ENCODE data around the gene LUZP2. TPM values are rescaled to one million over a fixed set of nuclear protein-coding genes. Genes with fewer than 3 reads are reported as not detected.
"Not testable (repeated sequence)": the region's sequence is repeated elsewhere in the genome, so short reads cannot be mapped to it uniquely, and the experiment has no call there.

The LUZP2 gene
- total RNA-seq, 2 donors from 2014 or later = 0.28 to 4.1 TPM

- no peak overlapping the region for H3K4me3 ChIP-seq
- H3K4me1 ChIP-seq (replicated peaks) = no peaks in the 10 kb centered on the region
- intact Hi-C loops (cut with DNase I) = no loop called here
- no peaks in the 10 kb centered on the region for H3K27me3 ChIP-seq (replicated peaks; ENCODE audit: insufficient read depth)
- no peaks in the 10 kb centered on the region for H3K36me3 ChIP-seq
- H3K27ac ChIP-seq = no peak overlapping the region
- TF ChIP-seq POLR2A (IDR thresholded peaks at IDR 0.05) = no peak
- no peak for DNase-seq (ENCODE audit: low spot score)
- H3K9me3 ChIP-seq = no peaks in the 10 kb centered on the region
Observed at GRCh38 chr11:24872651-24873311, 375.9 kb downstream of the LUZP2 start.

GRCh38 chr11:24880962-24881361 is 384.1 kb downstream of the LUZP2 start:
- intact Hi-C loops (cut with DNase I) = no loop called here
- DNase-seq (ENCODE audit: low spot score) = no peak
- 42% methylated on average over 1 of the region's 1 CpG for WGBS
- TF ChIP-seq CTCF (IDR thresholded peaks at IDR 0.05) = no peak
- no peak for TF ChIP-seq POLR2AphosphoS5 (IDR thresholded peaks at IDR 0.05)
- no peak for TF ChIP-seq POLR2A (IDR thresholded peaks at IDR 0.05)
- Histone ChIP-seq H3K4me3 (no peak overlapping the region), H3K27ac (no peak overlapping the region), H3K27me3 (replicated peaks; ENCODE audit: insufficient read depth) (no peaks in the 10 kb centered on the region), H3K4me1 (replicated peaks) (no peaks in the 10 kb centered on the region), H3K36me3 (no peaks in the 10 kb centered on the region), H3K9me3 (no peaks in the 10 kb centered on the region)

GRCh38 chr11:24885580-24886173 is 388.8 kb downstream of the LUZP2 start:
- no peak for DNase-seq (ENCODE audit: low spot score)
- H3K27me3 ChIP-seq (replicated peaks; ENCODE audit: insufficient read depth) = no peaks in the 10 kb centered on the region
- H3K36me3 ChIP-seq = no peaks in the 10 kb centered on the region
- no peaks in the 10 kb centered on the region for H3K9me3 ChIP-seq
- 22% methylated on average over 4 of the region's 4 CpGs for WGBS
- no peak overlapping the region for H3K27ac ChIP-seq
- H3K4me1 ChIP-seq (replicated peaks) = no peaks in the 10 kb centered on the region
- H3K4me3 ChIP-seq = no peak overlapping the region
- no peak for TF ChIP-seq POLR2AphosphoS5 (IDR thresholded peaks at IDR 0.05)
- TF ChIP-seq CTCF (IDR thresholded peaks at IDR 0.05) = peak in 1 of 4 experiments; percentile 8
- intact Hi-C loops (cut with DNase I) = no loop called here

- H3K4me3 ChIP-seq = no peak overlapping the region
- 60% methylated on average over 4 of the region's 4 CpGs for WGBS
- no peaks in the 10 kb centered on the region for H3K36me3 ChIP-seq
- H3K4me1 ChIP-seq (replicated peaks) = no peaks in the 10 kb centered on the region
- H3K9me3 ChIP-seq = no peaks in the 10 kb centered on the region
- TF ChIP-seq CTCF (IDR thresholded peaks at IDR 0.05) (no peak), POLR2AphosphoS5 (IDR thresholded peaks at IDR 0.05) (no peak), POLR2A (IDR thresholded peaks at IDR 0.05) (no peak)
- no peak overlapping the region for H3K27ac ChIP-seq
- H3K27me3 ChIP-seq (replicated peaks; ENCODE audit: insufficient read depth) = no peaks in the 10 kb centered on the region
- intact Hi-C loops (cut with DNase I) = no loop called here
- DNase-seq (ENCODE audit: low spot score) = no peak
Observed at GRCh38 chr11:24886880-24887619, 390.2 kb downstream of the LUZP2 start.

- no peaks in the 10 kb centered on the region for H3K36me3 ChIP-seq
- no peak overlapping the region for H3K27ac ChIP-seq
- no peaks in the 10 kb centered on the region for H3K9me3 ChIP-seq
- 93% methylated on average over 1 of the region's 1 CpG for WGBS
- H3K4me3 ChIP-seq = no peak overlapping the region
- intact Hi-C loops (cut with DNase I) = no loop called here
- TF ChIP-seq POLR2A (IDR thresholded peaks at IDR 0.05) = no peak
- no peak for TF ChIP-seq CTCF (IDR thresholded peaks at IDR 0.05)
- TF ChIP-seq POLR2AphosphoS5 (IDR thresholded peaks at IDR 0.05) = no peak
- H3K27me3 ChIP-seq (replicated peaks; ENCODE audit: insufficient read depth) = no peaks in the 10 kb centered on the region
- no peak for DNase-seq (ENCODE audit: low spot score)
- H3K4me1 ChIP-seq (replicated peaks) = no peaks in the 10 kb centered on the region
Observed at GRCh38 chr11:24890426-24890825, 393.6 kb downstream of the LUZP2 start.

GRCh38 chr11:24891845-24892492 is 395.1 kb downstream of the LUZP2 start:
- H3K9me3 ChIP-seq; intact Hi-C loops (cut with DNase I): not testable (repeated sequence)
- WGBS = 89% methylated on average over 4 of the region's 4 CpGs

More at GRCh38 chr11:24891845-24892492, 395.1 kb downstream of the LUZP2 start:
- H3K4me1 ChIP-seq (replicated peaks); H3K27ac ChIP-seq; H3K4me3 ChIP-seq; H3K36me3 ChIP-seq; H3K27me3 ChIP-seq (replicated peaks; ENCODE audit: insufficient read depth); DNase-seq (ENCODE audit: low spot score): not testable (repeated sequence)
